ENCODE data around the gene TMTC3.
A peak's percentile ranks its signal among the peaks of the same experiment; 100 is the strongest.

The TMTC3 gene

DNA sequence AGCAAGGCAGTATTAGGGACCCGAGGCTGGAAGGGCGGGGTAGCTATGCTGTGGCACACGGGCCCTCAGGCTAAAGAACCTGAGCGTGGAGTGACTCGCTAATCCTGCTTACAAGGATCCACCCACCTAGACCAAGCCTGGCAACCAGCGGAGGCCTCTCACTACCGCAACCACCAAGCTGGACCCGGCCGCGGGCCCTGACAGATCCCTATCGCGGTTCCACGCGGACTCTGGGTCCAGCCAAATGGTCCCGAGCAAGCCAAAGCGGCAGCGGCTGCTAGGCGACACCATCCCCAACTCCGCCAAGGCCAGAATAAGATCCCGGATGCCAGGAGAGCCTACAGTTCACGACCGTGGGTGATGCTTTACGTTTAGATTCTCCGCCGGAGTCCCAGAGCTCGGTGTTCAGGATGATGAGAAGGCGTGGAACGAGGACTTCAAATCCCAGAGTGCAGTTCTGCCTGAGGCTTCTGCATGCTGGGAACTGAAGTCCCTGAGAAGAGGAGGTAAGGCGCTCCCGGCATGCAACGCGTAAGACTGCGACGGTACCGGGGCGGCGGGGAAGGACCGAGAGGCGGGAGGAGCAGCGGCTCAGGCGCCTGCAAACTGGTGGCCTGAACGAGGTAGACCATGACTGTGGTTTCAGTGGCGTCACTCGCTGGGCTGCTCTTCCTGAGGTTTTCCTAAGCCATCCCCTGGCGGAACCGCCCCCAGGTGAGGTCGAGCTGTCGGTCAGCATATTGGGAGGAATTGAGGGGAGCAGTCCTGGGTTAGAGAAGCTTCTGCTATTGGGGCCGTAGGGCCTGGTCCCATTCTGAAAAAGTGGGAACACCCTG lies at the start of gene TMTC3, which contains the start of gene CEP290:
Gene TMTC3, plus strand, starts transcription at position 534 of the 836 bp plus-strand sequence. CDS start 6,009 bp downstream, outside the sequence.
Gene CEP290, minus strand, starts transcription at position 315 of the 836 bp plus-strand sequence. CDS start 781 bp downstream, outside the sequence.
- peaks cover 8% of the 10 kb centered on the region; the same call in 1 of the 2 replicates for H3K36me3 ChIP-seq (ENCODE audit: insufficient read depth, low read length)
- TF ChIP-seq POLR2AphosphoS5 (IDR thresholded peaks at IDR 0.05; ENCODE audit: borderline replicate concordance, low read depth, low read length) (peak; percentile 86), EZH2 (IDR thresholded peaks at IDR 0.05) (no peak)
- peak; percentile 98 for DNase-seq (ENCODE audit: low read depth, low spot score)
- H3K4me3 ChIP-seq, result peak within 1 kb of the TSS; percentile 79
- H3K9ac ChIP-seq (ENCODE audit: insufficient read length), result peak within 1 kb of the TSS; percentile 82
- no peak within 1 kb of the TSS for H3K27ac ChIP-seq
- H3K9me3 ChIP-seq (ENCODE audit: low read depth, low read length), result no peaks in the 10 kb centered on the region

DNA sequence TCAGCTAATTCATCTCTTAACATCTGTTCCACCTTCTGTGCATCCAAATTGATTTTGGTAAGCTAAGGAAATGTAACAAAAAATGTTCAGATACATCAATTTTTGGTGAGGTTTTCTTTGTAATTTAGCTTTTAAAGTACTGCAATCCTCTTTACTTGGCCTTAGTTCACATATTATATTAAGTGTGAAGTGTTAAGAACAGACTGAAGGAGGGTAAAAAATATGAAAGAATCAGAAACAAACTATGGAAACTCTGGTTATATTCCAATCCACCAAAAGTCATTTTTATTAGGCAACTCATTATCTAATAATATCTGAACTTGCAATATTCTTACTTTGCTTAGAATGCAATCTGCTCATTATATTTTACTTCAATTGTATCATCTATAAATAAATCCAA lies 49.3 kb upstream of the TMTC3 start:
- Histone ChIP-seq H3K9me3 (ENCODE audit: low read depth, low read length) (no peaks in the 10 kb centered on the region), H3K4me3 (no peak overlapping the region), H3K9ac (ENCODE audit: insufficient read length) (no peak overlapping the region), H3K27ac (no peak overlapping the region), H3K36me3 (ENCODE audit: insufficient read depth, low read length) (peaks cover 21% of the 10 kb centered on the region)
- DNase-seq (ENCODE audit: low read depth, low spot score), result no peak
- TF ChIP-seq FOXP2 (optimal IDR thresholded peaks at IDR 0.05; ENCODE audit: control extremely low read depth, extremely low read length, insufficient read depth), result no peak
- no peak for TF ChIP-seq POLR2AphosphoS5 (IDR thresholded peaks at IDR 0.05; ENCODE audit: borderline replicate concordance, low read depth, low read length)
- TF ChIP-seq EZH2 (IDR thresholded peaks at IDR 0.05), result no peak

DNA sequence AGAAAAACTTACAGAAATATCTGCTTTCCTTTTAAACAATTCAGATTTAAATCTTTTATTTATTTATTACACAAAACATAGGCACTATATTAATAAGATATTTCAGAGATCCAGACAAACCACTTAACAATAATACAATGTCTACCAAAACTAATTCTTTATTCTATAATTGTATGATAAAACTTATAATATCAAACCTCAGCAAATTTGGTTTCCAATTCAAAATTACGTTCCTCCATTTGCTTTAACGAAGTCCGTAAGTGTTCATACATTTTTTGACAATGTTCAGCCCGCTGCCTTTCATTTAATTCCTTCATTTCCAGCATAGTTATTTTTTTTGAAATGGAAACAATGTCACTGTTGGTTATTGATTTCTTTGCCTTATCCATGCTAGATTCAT lies 48.5 kb upstream of the TMTC3 start:
- TF ChIP-seq EZH2 (IDR thresholded peaks at IDR 0.05) (no peak), FOXP2 (optimal IDR thresholded peaks at IDR 0.05; ENCODE audit: control extremely low read depth, extremely low read length, insufficient read depth) (no peak)
- DNase-seq (ENCODE audit: low read depth, low spot score), result no peak
- Histone ChIP-seq H3K36me3 (ENCODE audit: insufficient read depth, low read length) (peaks cover 21% of the 10 kb centered on the region), H3K9me3 (ENCODE audit: low read depth, low read length) (no peaks in the 10 kb centered on the region), H3K27ac (no peak overlapping the region), H3K4me3 (no peak overlapping the region), H3K9ac (ENCODE audit: insufficient read length) (no peak overlapping the region)

DNA sequence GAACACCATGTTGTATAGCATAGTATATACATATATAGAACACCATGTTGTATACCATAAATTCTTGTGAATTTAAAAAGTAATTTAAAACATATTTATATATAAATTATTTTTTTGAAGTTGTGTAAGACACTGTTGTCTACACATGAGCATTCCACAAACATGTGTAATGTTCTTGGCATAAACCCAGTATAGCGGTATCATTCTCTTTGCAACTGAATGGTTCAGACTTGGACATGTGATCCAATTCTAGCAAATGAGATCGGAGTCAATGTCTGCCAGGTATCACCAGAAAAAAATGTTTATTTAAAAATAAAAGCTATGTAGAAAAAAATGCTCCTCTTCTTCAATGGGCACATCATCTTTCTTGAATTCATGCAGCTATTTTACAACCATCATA lies 34.1 kb upstream of the TMTC3 start:
- H3K4me3 ChIP-seq, result no peak overlapping the region
- H3K9ac ChIP-seq (ENCODE audit: insufficient read length), result no peak overlapping the region
- peaks cover 48% of the 10 kb centered on the region for H3K36me3 ChIP-seq (ENCODE audit: insufficient read depth, low read length)
- no peak overlapping the region for H3K27ac ChIP-seq
- TF ChIP-seq POLR2AphosphoS5 (IDR thresholded peaks at IDR 0.05; ENCODE audit: borderline replicate concordance, low read depth, low read length), result no peak
- no peaks in the 10 kb centered on the region for H3K9me3 ChIP-seq (ENCODE audit: low read depth, low read length)
- DNase-seq (ENCODE audit: low read depth, low spot score), result no peak

DNA sequence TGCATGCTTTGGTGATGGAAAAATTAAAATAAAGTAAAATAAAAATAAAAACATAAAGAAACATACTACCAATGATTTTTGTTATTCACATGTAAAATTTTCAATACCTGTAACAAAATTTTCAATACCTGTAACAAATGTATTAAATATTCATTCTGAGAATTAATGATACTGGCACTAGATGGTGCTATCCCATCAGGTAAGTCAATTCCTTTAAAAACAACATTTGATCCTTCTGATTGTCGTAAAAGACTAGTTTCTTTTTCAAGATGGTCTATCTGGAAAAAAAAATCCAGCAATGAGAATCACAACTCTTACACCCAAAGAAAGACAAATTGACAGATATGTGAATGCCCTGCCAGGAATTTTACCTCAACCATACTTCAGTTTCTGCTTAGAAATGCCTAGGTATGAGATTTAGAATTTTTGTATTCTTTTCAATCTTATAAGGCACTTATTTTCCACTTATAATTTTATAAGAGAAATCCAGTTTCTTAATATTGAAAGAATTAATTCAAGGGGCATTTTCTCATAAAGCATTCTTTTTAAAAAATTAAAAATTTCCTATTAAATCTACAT lies 30.9 kb upstream of the TMTC3 start:
- H3K9me3 ChIP-seq (ENCODE audit: low read depth, low read length), result no peaks in the 10 kb centered on the region
- no peak overlapping the region for H3K4me3 ChIP-seq
- H3K9ac ChIP-seq (ENCODE audit: insufficient read length), result no peak overlapping the region
- H3K36me3 ChIP-seq (ENCODE audit: insufficient read depth, low read length), result peaks cover 51% of the 10 kb centered on the region
- DNase-seq (ENCODE audit: low read depth, low spot score), result no peak
- TF ChIP-seq FOXP2 (optimal IDR thresholded peaks at IDR 0.05; ENCODE audit: control extremely low read depth, extremely low read length, insufficient read depth) (no peak), POLR2AphosphoS5 (IDR thresholded peaks at IDR 0.05; ENCODE audit: borderline replicate concordance, low read depth, low read length) (no peak), EZH2 (IDR thresholded peaks at IDR 0.05) (no peak)
- no peak overlapping the region for H3K27ac ChIP-seq

DNA sequence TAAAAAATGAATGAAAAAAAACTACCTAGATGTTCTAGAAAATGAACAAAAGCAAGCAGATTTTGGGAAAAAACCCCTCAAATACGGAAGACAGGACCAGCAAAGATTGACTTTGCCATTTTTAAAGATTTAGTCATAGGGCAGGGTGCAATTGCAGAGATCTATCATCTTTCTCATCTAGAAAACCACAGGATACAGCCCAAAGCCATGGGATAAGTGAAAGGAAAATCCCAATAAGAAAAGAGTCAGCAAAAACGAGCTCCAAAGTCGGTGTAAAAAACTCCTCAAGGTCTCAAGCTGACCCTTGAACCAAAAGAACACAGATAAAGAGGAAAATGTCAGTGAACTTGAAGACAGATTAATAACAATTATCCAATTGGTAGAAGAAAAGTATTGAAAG lies 28.2 kb upstream of the TMTC3 start:
- Histone ChIP-seq H3K9me3 (ENCODE audit: low read depth, low read length) (no peaks in the 10 kb centered on the region), H3K36me3 (ENCODE audit: insufficient read depth, low read length) (peaks cover 59% of the 10 kb centered on the region), H3K4me3 (no peak overlapping the region), H3K27ac (no peak overlapping the region), H3K9ac (ENCODE audit: insufficient read length) (no peak overlapping the region)
- DNase-seq (ENCODE audit: low read depth, low spot score), result no peak
- TF ChIP-seq EZH2 (IDR thresholded peaks at IDR 0.05), result no peak
- TF ChIP-seq FOXP2 (optimal IDR thresholded peaks at IDR 0.05; ENCODE audit: control extremely low read depth, extremely low read length, insufficient read depth), result no peak
- TF ChIP-seq POLR2AphosphoS5 (IDR thresholded peaks at IDR 0.05; ENCODE audit: borderline replicate concordance, low read depth, low read length), result no peak

DNA sequence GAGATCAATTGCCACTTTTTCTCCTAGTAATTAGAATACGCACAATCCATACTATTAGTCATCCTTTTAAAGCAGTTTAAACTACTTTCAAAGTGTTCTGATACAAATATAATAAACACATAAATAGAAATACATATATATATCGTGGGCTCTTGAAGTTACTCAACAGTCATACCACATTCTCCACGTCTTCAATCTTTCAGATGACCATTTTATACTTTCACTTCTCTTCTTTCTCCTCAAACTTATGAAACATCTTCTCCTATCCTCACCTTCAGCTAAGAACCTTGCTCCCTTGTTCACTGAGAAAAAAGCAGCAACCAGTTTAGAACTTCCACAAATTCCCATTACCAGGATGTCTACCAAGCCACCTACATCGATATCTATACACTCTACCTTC lies 19.4 kb upstream of the TMTC3 start:
- H3K9ac ChIP-seq (ENCODE audit: insufficient read length), result no peak overlapping the region
- no peak for TF ChIP-seq POLR2AphosphoS5 (IDR thresholded peaks at IDR 0.05; ENCODE audit: borderline replicate concordance, low read depth, low read length)
- no peak for TF ChIP-seq EZH2 (IDR thresholded peaks at IDR 0.05)
- TF ChIP-seq FOXP2 (optimal IDR thresholded peaks at IDR 0.05; ENCODE audit: control extremely low read depth, extremely low read length, insufficient read depth), result no peak
- H3K27ac ChIP-seq, result no peak overlapping the region
- no peak for DNase-seq (ENCODE audit: low read depth, low spot score)
- H3K4me3 ChIP-seq, result no peak overlapping the region
- no peaks in the 10 kb centered on the region for H3K9me3 ChIP-seq (ENCODE audit: low read depth, low read length)
- H3K36me3 ChIP-seq (ENCODE audit: insufficient read depth, low read length), result peaks cover 35% of the 10 kb centered on the region

DNA sequence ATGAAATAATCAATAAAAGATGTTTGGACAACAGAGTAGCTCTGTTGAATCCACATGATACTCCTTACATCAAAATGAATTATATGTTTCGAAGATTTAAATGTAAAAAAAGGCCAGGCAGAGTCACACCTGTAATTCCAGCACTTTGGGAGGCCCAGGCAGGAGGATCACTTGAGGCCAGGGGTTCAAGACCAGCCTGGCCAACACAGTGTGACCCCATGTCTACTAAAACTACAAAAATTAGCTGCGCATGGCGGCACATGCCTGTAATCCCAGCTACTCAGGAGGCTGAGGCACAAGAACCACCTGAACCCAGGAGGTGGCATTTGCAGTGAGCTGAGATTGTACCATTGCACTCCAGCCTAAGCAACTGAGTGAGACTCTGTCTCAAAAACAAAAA lies 15.0 kb upstream of the TMTC3 start:
- H3K4me3 ChIP-seq, result no peak overlapping the region
- TF ChIP-seq POLR2AphosphoS5 (IDR thresholded peaks at IDR 0.05; ENCODE audit: borderline replicate concordance, low read depth, low read length), result no peak
- no peak for TF ChIP-seq FOXP2 (optimal IDR thresholded peaks at IDR 0.05; ENCODE audit: control extremely low read depth, extremely low read length, insufficient read depth)
- no peak for TF ChIP-seq EZH2 (IDR thresholded peaks at IDR 0.05)
- no peak overlapping the region for H3K9ac ChIP-seq (ENCODE audit: insufficient read length)
- peaks cover 20% of the 10 kb centered on the region for H3K36me3 ChIP-seq (ENCODE audit: insufficient read depth, low read length)
- no peak overlapping the region for H3K27ac ChIP-seq
- no peak for DNase-seq (ENCODE audit: low read depth, low spot score)
- H3K9me3 ChIP-seq (ENCODE audit: low read depth, low read length), result no peaks in the 10 kb centered on the region

Measured in SK-N-MC (cell line).